WTC11 (cell line): ENCODE measurements around the gene LMF1. TPM values are rescaled to one million over a fixed set of nuclear protein-coding genes. Genes with fewer than 3 reads are reported as not detected.
"Not testable (repeated sequence)": the region's sequence is repeated elsewhere in the genome, so short reads cannot be mapped to it uniquely, and the experiment has no call there.

Source experiments
- ATAC-seq: fragments of 200-7000 bp; cut with Tn5 transposase; 2 replicates; pipeline ENCODE4 v1.10.0; 2021; ENCODE audit warnings: mild to moderate bottlenecking, moderate library complexity
- CTCF ChIA-PET: fragments of 300-600 bp; sonication (Branson Sonifier 250); formaldehyde crosslinking; loops from one replicate; lab custom pipeline; 2021; ENCODE audit warnings: antibody characterized with exemption; lab: Charles Lee
- POLR2A ChIA-PET: fragments of 350-600 bp; sonication (Branson Sonifier 250); formaldehyde crosslinking; loops from one replicate; lab custom pipeline; 2021; ENCODE audit warnings: antibody characterized with exemption; lab: Charles Lee
- DNase-seq: peaks from one replicate; pipeline ENCODE4 v3.0.0; 2021; ENCODE audit warnings: low spot score
- H3K27ac Mint-ChIP-seq: 2 replicates; pipeline ENCODE4 v1.8.0; 2021; ENCODE audit warnings: mixed read lengths
- H3K27me3 Mint-ChIP-seq: 2 replicates; pipeline ENCODE4 v1.8.0; 2021; ENCODE audit warnings: low read depth, mild to moderate bottlenecking, moderate library complexity, mixed read lengths
- H3K36me3 Mint-ChIP-seq: 2 replicates; pipeline ENCODE4 v1.8.0; 2021; ENCODE audit warnings: mixed read lengths
- H3K4me1 Mint-ChIP-seq: 2 replicates; pipeline ENCODE4 v1.8.0; 2022; ENCODE audit warnings: mixed read lengths
- H3K4me3 Mint-ChIP-seq: 2 replicates; pipeline ENCODE4 v1.8.0; 2021; ENCODE audit warnings: mild to moderate bottlenecking, moderate library complexity, mixed read lengths
- H3K9me3 Mint-ChIP-seq: 2 replicates; pipeline ENCODE4 v1.8.0; 2021; ENCODE audit warnings: mixed read lengths
- CREM ChIP-seq: sonication (generic); formaldehyde crosslinking; IDR thresholded peaks from 2 replicates; pipeline ENCODE4 v1.8.1; 2022; ENCODE audit warnings: mild to moderate bottlenecking, missing genetic modification reagents, moderate library complexity
- E2F4 ChIP-seq: sonication (generic); formaldehyde crosslinking; IDR thresholded peaks from 2 replicates; pipeline ENCODE4 v1.8.1; 2022; ENCODE audit warnings: low read depth, mild to moderate bottlenecking, moderate library complexity, missing genetic modification reagents, borderline replicate concordance
- E2F5 ChIP-seq: sonication (generic); formaldehyde crosslinking; IDR thresholded peaks from 2 replicates; pipeline ENCODE4 v1.8.1; 2022; ENCODE audit warnings: mild to moderate bottlenecking, moderate library complexity, missing genetic modification reagents
- EMX1 ChIP-seq: fragments of 250-450 bp; sonication (Bioruptor Pico); IDR thresholded peaks from 2 replicates; pipeline ENCODE4 v1.8.0; 2021; ENCODE audit warnings: mild to moderate bottlenecking
- FOXK1 ChIP-seq: sonication (generic); formaldehyde crosslinking; IDR thresholded peaks from 2 replicates; pipeline ENCODE4 v1.8.0; 2022; ENCODE audit warnings: mild to moderate bottlenecking, moderate library complexity, missing genetic modification reagents
- HMGA2 ChIP-seq: fragments of 250-450 bp; sonication (Bioruptor Pico); IDR thresholded peaks from 2 replicates; pipeline ENCODE4 v1.4.0; 2021; ENCODE audit warnings: mild to moderate bottlenecking, moderate library complexity
- JAZF1 ChIP-seq: fragments of 250-450 bp; sonication (Bioruptor Pico); IDR thresholded peaks from 2 replicates; pipeline ENCODE4 v1.9.0; 2021; ENCODE audit warnings: moderate library complexity, mild to moderate bottlenecking, inconsistent platforms
- NR2C2 ChIP-seq: sonication (generic); formaldehyde crosslinking; IDR thresholded peaks from 2 replicates; pipeline ENCODE4 v1.8.0; 2022; ENCODE audit warnings: mild to moderate bottlenecking, missing genetic modification reagents
- NR3C1 ChIP-seq: sonication (generic); formaldehyde crosslinking; conservative IDR thresholded peaks from 2 replicates; pipeline ENCODE4 v1.8.1; 2023; ENCODE audit warnings: low read depth, mild to moderate bottlenecking, missing genetic modification reagents
- SP1 ChIP-seq: sonication (generic); formaldehyde crosslinking; conservative IDR thresholded peaks from 2 replicates; pipeline ENCODE4 v1.8.1; 2022; ENCODE audit warnings: missing genetic modification reagents
- total RNA-seq: library from RNA; stranded (reverse); gene quantifications from 3 replicates; pipeline ENCODE4 v1.2.3, GENCODE V29; 2021
- TF ChIP-seq, protein P1 (sequence below): sonication (generic); formaldehyde crosslinking; conservative IDR thresholded peaks from 2 replicates; pipeline ENCODE4 v1.8.1; 2023; ENCODE audit warnings: mild to moderate bottlenecking, low read depth, missing genetic modification reagents, moderate library complexity
- TF ChIP-seq, protein P2 (sequence below): sonication (generic); formaldehyde crosslinking; IDR thresholded peaks from 2 replicates; pipeline ENCODE4 v1.8.1; 2022; ENCODE audit warnings: low read depth, missing genetic modification reagents, borderline replicate concordance
- TF ChIP-seq, protein P3 (sequence below): sonication (generic); formaldehyde crosslinking; IDR thresholded peaks from 2 replicates; pipeline ENCODE4 v1.8.1; 2023; ENCODE audit warnings: mild to moderate bottlenecking, missing genetic modification reagents, borderline replicate concordance

The LMF1 gene
- total RNA-seq, 1 experiment from 2014 or later = 10.5 TPM

DNA sequence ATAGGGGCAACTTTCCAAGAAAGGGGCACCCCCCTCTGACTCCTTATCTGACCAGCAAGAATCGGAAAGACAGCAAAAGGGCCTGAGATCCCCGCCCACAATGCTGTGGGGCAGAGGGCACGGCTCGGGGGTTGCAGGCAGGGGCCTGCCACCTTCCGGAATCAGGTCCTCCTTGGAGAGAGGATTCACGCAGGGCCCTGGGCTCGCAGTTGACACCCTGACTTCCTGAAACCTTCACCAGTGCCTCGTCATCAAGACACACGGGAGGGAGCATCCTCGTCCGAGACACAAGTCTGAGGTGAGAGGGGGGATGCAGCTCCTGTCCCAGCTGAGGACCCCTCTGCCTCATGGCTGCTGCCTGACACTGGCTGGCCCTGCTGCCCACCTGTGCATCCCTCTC, 81.2 kb downstream of the LMF1 start (continued):
- TF ChIP-seq E2F4 (CRISPR knock-in tag) = no peak
- no peak for TF ChIP-seq NR2C2 (CRISPR knock-in tag)
- no peak for TF ChIP-seq JAZF1 (CRISPR knock-in tag)
- TF ChIP-seq EMX1 (CRISPR knock-in tag) = no peak
- TF ChIP-seq, protein P1, sequence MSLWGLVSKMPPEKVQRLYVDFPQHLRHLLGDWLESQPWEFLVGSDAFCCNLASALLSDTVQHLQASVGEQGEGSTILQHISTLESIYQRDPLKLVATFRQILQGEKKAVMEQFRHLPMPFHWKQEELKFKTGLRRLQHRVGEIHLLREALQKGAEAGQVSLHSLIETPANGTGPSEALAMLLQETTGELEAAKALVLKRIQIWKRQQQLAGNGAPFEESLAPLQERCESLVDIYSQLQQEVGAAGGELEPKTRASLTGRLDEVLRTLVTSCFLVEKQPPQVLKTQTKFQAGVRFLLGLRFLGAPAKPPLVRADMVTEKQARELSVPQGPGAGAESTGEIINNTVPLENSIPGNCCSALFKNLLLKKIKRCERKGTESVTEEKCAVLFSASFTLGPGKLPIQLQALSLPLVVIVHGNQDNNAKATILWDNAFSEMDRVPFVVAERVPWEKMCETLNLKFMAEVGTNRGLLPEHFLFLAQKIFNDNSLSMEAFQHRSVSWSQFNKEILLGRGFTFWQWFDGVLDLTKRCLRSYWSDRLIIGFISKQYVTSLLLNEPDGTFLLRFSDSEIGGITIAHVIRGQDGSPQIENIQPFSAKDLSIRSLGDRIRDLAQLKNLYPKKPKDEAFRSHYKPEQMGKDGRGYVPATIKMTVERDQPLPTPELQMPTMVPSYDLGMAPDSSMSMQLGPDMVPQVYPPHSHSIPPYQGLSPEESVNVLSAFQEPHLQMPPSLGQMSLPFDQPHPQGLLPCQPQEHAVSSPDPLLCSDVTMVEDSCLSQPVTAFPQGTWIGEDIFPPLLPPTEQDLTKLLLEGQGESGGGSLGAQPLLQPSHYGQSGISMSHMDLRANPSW (CRISPR knock-in tag) = no peak
- TF ChIP-seq HMGA2 = no peak

- Mint-ChIP-seq H3K27me3 (no peaks in the 10 kb centered on the region), H3K9me3 (no peaks in the 10 kb centered on the region), H3K36me3 (no peaks in the 10 kb centered on the region), H3K27ac (peak overlapping the region; percentile 57; the same call in 1 of the 2 replicates), H3K4me1 (no peaks in the 10 kb centered on the region), H3K4me3 (no peak overlapping the region)
- TF ChIP-seq CREM (CRISPR knock-in tag) (no peak), FOXK1 (CRISPR knock-in tag) (no peak), NR3C1 (CRISPR knock-in tag) (no peak), SP1 (CRISPR knock-in tag) (no peak), EMX1 (CRISPR knock-in tag) (no peak), E2F5 (no peak)
- TF ChIP-seq, protein P2, sequence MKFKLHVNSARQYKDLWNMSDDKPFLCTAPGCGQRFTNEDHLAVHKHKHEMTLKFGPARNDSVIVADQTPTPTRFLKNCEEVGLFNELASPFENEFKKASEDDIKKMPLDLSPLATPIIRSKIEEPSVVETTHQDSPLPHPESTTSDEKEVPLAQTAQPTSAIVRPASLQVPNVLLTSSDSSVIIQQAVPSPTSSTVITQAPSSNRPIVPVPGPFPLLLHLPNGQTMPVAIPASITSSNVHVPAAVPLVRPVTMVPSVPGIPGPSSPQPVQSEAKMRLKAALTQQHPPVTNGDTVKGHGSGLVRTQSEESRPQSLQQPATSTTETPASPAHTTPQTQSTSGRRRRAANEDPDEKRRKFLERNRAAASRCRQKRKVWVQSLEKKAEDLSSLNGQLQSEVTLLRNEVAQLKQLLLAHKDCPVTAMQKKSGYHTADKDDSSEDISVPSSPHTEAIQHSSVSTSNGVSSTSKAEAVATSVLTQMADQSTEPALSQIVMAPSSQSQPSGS (CRISPR knock-in tag) = no peak
- TF ChIP-seq, protein P3, sequence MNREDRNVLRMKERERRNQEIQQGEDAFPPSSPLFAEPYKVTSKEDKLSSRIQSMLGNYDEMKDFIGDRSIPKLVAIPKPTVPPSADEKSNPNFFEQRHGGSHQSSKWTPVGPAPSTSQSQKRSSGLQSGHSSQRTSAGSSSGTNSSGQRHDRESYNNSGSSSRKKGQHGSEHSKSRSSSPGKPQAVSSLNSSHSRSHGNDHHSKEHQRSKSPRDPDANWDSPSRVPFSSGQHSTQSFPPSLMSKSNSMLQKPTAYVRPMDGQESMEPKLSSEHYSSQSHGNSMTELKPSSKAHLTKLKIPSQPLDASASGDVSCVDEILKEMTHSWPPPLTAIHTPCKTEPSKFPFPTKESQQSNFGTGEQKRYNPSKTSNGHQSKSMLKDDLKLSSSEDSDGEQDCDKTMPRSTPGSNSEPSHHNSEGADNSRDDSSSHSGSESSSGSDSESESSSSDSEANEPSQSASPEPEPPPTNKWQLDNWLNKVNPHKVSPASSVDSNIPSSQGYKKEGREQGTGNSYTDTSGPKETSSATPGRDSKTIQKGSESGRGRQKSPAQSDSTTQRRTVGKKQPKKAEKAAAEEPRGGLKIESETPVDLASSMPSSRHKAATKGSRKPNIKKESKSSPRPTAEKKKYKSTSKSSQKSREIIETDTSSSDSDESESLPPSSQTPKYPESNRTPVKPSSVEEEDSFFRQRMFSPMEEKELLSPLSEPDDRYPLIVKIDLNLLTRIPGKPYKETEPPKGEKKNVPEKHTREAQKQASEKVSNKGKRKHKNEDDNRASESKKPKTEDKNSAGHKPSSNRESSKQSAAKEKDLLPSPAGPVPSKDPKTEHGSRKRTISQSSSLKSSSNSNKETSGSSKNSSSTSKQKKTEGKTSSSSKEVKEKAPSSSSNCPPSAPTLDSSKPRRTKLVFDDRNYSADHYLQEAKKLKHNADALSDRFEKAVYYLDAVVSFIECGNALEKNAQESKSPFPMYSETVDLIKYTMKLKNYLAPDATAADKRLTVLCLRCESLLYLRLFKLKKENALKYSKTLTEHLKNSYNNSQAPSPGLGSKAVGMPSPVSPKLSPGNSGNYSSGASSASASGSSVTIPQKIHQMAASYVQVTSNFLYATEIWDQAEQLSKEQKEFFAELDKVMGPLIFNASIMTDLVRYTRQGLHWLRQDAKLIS (CRISPR knock-in tag) = no peak
- DNase-seq = no peak
- POLR2A ChIA-PET = no interaction called here
- CTCF ChIA-PET = interaction anchor here (0.8 kb wide), 1 partner anchor 11 kb away, joined by 3 read pairs; no protein-coding TSS in a partner anchor
- no peak for ATAC-seq
These were observed 81.7 kb downstream of the LMF1 start for GRCh38 chr16:888901-889570.

DNA sequence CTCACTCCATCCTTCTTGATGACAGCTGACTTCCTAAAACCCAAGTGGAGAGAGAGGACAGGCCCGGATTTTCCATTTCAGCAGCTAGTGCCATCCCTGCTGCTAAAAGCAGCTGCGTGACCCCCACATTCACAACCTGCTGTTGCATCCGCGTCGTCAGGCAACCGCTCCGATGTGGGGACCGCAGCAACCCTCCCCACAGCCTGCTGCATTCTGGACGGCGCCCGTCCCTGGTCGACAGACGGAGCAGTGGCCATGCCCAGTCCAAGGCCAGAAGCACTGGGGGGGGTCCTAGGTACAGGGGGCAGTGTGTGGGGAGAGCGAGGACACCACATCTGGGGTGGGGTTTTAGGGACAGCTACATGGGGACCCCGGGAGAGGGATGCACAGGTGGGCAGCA, 82.3 kb downstream of the LMF1 start:
- H3K4me1 Mint-ChIP-seq, DNase-seq, H3K4me3 Mint-ChIP-seq, H3K9me3 Mint-ChIP-seq, H3K27ac Mint-ChIP-seq, H3K36me3 Mint-ChIP-seq, POLR2A ChIA-PET, ATAC-seq, H3K27me3 Mint-ChIP-seq: not testable (repeated sequence)
- CTCF ChIA-PET = interaction anchor here (0.8 kb wide), 1 partner anchor 10 kb away, joined by 3 read pairs; no protein-coding TSS in a partner anchor
